HG02763 (cell line): ENCODE data around the gene GLRA2.

ENCODE experiments used
- ATAC-seq: cut with Tn5 transposase; IDR thresholded peaks from one replicate; pipeline ENCODE4 v1.9.1; 2021; ENCODE audit warnings: mild to moderate bottlenecking, moderate library complexity; ENCODE audit not compliant: unreplicated experiment

The GLRA2 gene

DNA sequence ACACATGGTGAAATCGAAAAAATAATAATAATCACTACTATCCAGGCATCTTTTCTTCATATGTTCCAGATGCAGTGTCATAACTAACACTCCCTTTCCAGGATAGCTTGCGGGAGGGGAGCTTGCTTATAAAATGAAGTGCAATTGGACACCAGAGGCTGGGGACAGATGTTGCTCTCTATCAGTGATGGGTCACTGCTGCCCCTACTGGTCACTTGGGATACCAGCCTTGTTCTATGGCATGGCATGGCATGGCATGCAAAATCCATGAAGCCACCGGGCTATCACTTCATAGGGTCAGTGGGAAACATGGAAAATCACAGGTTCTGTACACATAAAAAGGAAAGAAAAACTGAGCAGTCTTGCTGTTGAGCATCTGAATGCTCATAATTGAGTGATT is 168.1 kb downstream of the GLRA2 start:
- ATAC-seq: no peak

DNA sequence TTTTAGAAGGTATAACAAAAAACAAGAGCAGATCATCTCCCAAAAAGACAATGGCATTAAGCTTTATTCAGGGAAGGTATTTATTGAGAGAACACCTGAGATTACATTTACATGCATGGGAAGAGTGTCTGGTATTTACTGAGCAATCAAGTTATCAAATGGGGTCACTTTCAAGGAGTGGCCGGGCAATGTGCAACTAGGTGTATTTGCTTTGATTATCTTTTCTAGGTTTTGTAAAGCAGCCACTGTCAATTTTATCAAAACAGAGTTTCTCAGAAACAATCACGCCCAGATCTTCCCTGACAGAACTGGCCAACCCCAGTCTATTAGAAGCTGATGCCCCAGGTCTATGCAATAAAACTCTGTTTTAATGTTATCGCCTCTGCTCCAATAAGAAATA is 169.5 kb downstream of the GLRA2 start:
- ATAC-seq: no peak

DNA sequence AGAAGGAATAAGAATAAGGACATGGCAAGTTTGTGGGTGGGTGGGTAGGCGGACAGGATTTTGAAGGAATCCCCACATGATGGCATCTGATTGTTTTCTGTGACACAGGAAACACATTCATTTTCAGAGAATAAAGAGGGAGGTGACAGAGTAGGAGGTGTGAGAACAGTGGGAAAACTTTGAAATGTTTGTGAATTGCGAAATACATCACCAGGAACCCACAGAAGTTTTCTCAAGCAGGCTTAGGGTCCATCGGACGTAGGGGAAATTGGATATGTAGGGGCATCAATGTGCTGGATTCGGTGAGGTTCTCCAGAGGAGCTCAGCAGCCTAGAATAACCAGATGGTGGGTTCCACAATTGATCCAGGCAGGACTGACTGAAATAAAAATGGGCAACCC is 171.6 kb downstream of the GLRA2 start:
- ATAC-seq: no peak

DNA sequence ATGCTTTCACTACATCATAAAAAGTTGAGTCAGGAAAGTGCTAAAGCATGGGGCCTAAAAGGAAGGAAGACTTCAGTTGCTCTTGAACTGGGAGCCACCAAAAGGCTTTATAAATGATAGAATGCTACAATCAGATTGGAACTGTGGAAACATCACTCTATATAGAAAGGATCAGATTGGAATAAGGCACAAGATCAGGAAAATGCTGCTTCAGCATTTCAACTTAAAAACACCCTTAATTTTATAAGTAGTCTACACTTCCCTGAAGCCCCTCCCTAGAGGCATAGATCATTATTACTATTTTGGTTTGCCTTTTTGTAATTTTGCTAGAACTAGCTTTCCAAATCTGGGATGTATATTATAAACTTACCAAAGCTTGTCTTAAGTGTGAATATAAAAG is 172.8 kb downstream of the GLRA2 start:
- no peak for ATAC-seq

DNA sequence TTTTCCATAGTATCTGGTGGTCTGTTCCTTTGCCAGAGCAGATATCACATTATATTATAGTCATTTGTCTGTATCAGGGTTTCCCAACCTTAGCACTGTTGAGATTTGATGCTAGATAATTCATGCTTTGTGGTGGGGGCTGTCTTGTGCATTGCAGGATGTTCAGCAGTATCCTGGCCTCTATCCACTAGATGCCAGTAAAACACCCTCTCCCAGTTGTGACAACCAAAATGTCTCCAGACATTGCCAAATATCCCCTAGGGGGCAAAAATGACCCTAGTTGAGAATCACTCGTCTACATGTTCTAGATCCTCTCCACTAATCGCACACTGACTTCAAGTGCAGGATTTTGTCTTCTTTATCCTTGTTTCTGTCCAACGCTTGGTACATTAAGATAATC is 182.8 kb downstream of the GLRA2 start:
- no peak for ATAC-seq

DNA sequence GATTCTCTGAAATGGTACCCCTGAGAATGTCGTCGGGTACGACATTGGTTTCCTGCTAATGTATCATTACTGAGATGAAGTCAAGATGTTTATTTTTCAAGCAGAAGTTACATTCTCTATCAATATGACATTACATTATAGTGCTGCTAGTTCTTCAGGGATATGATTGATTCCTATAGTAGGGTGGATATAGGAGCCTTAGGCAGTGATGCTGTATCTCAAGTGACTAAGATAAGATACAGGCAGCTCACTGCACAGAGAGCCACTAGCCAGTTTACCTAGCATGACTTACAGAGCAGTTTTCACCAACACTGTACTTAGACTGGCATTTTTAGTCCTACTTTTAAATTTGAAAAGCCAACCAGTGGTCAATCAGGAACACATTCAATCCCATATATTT is 188.6 kb downstream of the GLRA2 start:
- no peak for ATAC-seq

DNA sequence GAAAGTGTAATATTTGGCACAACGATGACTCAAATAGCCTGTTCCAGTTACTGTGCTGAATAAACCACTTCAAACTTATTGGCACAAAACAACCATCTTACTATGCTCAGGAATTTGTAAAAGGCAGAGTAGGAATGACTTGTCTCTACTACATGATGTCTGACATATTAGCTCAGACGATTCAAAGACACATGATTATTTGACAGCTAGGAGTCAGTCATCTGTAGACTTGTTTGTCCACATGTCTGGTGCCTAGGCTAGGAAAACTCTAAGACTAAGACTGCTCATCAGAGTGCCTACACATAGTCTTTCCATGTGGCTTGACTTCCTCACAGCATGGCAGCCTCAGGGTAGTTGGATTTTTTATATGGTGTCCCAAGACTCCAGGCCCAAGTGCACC is 189.1 kb downstream of the GLRA2 start:
- ATAC-seq: no peak

DNA sequence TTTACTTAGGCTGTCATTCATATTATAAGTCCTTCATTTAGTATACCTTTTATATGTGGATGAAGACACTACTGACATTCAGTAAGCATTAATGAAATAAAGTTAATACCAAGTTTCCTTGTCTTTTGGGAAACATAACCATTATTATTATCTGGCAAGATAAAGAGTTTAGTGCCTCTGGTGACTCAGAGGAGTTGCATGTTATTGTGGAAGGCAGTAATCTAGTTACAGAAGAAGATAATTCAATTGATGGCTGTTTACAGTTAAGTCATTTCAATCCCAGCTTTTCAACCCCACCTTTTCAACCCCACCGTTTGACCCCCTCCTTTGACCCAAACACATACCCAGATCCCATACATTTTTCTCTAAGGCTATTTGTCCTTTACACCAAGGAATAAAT is 199.7 kb downstream of the GLRA2 start:
- no peak for ATAC-seq

DNA sequence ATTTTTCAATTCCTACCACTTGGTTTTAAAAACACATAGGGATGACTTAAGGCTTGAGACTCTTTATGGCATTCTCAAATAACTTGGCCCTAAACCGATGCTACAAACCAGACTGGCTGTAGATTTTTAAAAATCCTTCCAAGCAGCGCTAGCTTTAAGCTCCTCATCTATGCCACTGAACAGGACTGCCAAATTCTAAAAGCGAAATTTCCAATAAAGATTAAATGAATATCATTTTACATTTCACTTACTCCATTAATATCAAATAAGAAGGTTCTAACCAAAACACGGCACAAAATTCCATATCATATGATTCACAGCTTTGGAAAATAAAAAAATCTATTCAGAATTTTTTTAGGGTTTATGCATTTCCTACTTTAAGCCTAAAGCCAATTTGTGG is 209.3 kb downstream of the GLRA2 start:
- no peak for ATAC-seq

DNA sequence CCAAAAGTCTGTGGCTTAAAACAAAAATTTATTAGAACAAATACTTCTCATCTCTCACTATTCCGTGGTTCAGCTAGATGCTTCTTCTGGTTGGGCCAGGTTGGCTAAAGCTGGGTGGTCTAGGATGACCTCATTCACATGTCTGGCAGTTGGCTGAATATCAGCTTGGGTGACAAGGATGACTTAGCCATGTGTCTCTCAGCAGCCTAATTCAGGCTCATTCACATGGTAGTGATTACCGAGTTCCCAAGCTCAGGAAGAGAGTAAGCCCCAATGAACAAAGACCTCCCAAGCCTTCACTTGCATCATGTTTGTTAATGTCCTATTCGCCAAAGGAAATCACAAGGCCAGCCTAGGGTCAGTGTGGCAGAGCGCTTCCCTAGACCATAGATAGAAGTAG is 224.1 kb downstream of the GLRA2 start:
- no peak for ATAC-seq

DNA sequence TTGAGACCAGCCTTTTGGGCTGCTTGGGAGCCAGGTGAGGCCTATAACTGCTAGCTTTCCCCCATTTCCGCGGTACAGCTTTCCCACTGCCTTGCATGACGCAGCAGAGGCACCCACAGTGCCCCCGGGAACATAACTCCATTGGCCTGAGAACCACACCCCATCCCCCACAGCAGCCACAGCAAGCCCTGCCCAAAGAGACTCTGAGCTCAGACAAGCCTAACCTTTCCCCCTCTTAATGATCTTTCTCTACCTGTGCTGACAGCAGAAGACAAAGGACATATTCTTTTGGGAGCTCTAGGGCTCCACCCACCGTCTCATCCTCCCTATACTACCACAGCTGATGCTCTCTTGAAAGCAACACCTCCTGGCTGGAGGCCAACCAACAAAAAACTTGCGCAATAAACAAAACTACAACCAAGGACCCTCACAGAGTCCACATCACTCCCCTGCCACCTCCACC is 228.7 kb downstream of the GLRA2 start:
- no peak for ATAC-seq

DNA sequence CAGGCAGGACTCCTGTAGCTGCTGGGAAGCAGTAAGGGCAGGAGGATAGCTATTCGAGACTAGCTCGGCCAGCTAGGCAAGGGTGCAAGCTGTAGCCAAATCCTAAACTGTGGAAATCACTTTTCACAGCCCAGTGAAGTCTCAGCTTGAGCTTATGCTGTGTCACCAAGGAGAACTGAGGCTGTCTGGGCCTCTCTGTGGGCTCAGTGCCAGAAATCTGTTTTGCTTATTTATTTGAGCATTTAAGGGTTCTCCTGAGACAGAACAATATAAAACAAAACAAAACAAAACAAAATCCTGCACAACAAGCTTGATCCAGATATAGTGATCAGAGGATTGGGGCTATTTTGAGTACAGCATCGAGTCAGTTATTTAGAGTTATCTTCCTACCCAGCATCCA is 246.1 kb downstream of the GLRA2 start:
- ATAC-seq: no peak

DNA sequence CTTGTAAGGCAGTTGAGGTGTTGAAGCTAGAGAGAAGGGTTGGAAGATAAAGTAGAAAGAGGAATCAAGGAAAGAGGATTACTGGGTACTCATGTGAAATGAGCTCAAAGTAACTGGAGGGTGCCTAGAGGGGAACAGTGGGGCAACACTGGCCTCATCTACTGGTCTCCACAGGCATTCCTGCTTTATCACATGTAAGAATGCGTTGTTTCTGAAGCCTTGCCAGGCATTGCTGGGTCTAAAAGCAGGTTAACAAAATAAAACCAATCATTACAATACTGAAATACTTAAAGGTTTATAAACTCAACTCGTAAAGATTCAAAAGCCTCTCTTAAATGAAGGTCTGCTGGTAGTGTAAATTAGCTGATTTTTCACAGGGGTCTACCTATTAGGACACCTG is 247.6 kb downstream of the GLRA2 start:
- ATAC-seq: no peak

DNA sequence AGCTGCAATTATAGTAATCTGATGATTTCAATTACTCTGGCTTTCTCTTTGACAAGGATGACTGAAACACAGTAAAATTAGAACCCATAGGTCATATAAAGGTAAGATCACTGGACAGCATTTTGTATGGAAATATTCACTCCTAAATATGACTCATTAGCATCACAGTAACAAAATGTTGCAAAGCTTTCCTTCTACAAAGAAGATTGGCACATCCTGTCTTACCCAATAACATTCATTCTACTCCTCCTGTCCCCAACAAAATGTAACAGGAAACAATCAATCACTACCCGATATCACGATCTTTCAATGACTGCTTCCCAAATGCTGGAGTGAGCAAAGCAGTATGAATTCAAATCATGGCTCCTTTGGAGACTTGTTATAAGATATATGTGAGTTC is 248.2 kb downstream of the GLRA2 start:
- no peak for ATAC-seq

DNA sequence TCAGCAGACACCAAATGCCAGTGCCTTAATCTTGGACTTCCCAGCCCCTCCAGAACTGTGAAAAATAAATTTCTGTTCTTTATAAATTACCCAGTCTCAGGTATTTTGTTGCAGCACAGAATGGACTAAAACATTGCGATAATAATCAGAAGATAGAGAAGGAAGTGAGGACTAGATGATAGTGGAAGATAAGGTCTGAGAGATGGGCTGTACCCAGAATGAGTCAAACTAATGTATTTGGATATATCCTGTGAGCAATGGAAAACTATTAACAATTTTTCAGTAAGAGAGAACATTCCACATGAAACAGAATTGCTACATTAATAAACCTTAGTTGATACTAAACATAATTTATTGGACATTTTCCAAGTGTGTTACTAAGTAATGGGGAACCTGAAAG is 250.2 kb downstream of the GLRA2 start:
- no peak for ATAC-seq
